Esophagus muscularis mucosa (tissue), 4 donors: Measurements from ENCODE around the gene LRRC75A.
"Not testable (repeated sequence)": the region's sequence is repeated elsewhere in the genome, so short reads cannot be mapped to it uniquely, and the experiment has no call there.

Experiments
- CTCF ChIP-seq, 3 experiments: fragments of 200-600 bp in 2 of 3; fragments of 450-650 bp in 1 of 3; sonication (generic) in 2 of 3; IDR thresholded peaks; one replicate each; pipeline ENCODE4 v1.5.1; 2017 to 2019; ENCODE audit warnings: antibody characterized with exemption in 3 of 3, mild to moderate bottlenecking in 2 of 3, moderate library complexity in 1 of 3
- EP300 ChIP-seq: sonication (generic); formaldehyde crosslinking; IDR thresholded peaks from one replicate; pipeline ENCODE4 v1.6.1; 2017; ENCODE audit warnings: antibody characterized with exemption
- POLR2A ChIP-seq: fragments of 450-650 bp; IDR thresholded peaks from one replicate; pipeline ENCODE4 v1.6.1; 2017; ENCODE audit warnings: antibody characterized with exemption, moderate library complexity, mild to moderate bottlenecking, low read depth
- POLR2AphosphoS5 ChIP-seq, 2 donors: sonication (generic); formaldehyde crosslinking; IDR thresholded peaks; one replicate each; pipeline ENCODE4 v1.6.1; 2017; ENCODE audit warnings: antibody characterized with exemption in 2 of 2

- not testable (repeated sequence) for TF ChIP-seq CTCF (IDR thresholded peaks at IDR 0.05); EP300; POLR2A; POLR2AphosphoS5 (IDR thresholded peaks at IDR 0.05)
Observed at GRCh38 chr17:16395887-16396286, 96.1 kb downstream of the LRRC75A start.
